AG04449 (cell line): ENCODE data around the gene GPR176.

Experiments
- CTCF ChIA-PET: fragments of 350-600 bp; formaldehyde crosslinking; extraction: SDS; loops from one replicate; lab custom pipeline; 2021; ENCODE audit warnings: antibody characterized with exemption; lab: Yijun Ruan, JAX
- POLR2A ChIA-PET: fragments of 400-600, 350-600 bp; formaldehyde crosslinking; extraction: SDS; loops from one replicate; lab custom pipeline; 2020; ENCODE audit warnings: antibody characterized with exemption, inconsistent platforms; lab: Yijun Ruan, JAX
- DNase-seq: peaks from one replicate; pipeline ENCODE4 v3.0.0-alpha.2; 2010; ENCODE audit warnings: low read depth, low spot score
- H3K4me3 ChIP-seq: 2 replicates; pipeline ENCODE4 v1.5.1; 2011; ENCODE audit warnings: low read depth, mild to moderate bottlenecking, control low read depth, low read length
- TF ChIP-seq, protein P1 (sequence below): IDR thresholded peaks from one replicate; pipeline ENCODE4 v1.5.1; 2011; ENCODE audit warnings: mild to moderate bottlenecking, moderate library complexity, low read length, control low read depth, inconsistent platforms; ENCODE audit not compliant: insufficient read depth; ENCODE audit errors: missing control alignments

GPR176 gene

DNA sequence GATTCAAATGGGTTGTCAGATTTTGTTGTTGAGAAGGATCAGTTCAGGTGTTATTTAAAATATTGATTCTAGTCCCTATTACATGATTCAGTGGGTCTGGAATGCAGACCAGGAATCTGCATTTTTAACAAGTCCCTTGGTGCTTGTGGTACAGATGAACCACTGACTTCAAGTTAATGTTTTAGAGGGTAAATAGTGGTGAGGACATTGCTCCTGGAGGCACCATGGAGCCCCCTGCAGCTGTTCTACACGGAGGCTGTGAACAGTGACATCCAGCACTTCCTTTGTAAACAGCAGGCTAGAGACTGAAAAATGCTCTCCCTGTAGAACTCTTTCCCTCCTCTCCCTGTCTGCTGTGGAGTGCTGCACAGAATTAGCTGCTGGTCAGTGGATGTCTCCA lies 132.6 kb downstream of the GPR176 start:
- POLR2A ChIA-PET, result interaction anchor here (0.7 kb wide), 1 partner anchor 146 kb away, joined by 3 read pairs; no protein-coding TSS in a partner anchor
- DNase-seq, result no peak
- TF ChIP-seq, protein P1, sequence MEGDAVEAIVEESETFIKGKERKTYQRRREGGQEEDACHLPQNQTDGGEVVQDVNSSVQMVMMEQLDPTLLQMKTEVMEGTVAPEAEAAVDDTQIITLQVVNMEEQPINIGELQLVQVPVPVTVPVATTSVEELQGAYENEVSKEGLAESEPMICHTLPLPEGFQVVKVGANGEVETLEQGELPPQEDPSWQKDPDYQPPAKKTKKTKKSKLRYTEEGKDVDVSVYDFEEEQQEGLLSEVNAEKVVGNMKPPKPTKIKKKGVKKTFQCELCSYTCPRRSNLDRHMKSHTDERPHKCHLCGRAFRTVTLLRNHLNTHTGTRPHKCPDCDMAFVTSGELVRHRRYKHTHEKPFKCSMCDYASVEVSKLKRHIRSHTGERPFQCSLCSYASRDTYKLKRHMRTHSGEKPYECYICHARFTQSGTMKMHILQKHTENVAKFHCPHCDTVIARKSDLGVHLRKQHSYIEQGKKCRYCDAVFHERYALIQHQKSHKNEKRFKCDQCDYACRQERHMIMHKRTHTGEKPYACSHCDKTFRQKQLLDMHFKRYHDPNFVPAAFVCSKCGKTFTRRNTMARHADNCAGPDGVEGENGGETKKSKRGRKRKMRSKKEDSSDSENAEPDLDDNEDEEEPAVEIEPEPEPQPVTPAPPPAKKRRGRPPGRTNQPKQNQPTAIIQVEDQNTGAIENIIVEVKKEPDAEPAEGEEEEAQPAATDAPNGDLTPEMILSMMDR, result no peak
- CTCF ChIA-PET, result interaction anchor here (0.9 to 4.1 kb wide), 10 partner anchors 11 to 486 kb away, joined by 3 to 33 read pairs (median 5); no protein-coding TSS in a partner anchor
- no peak overlapping the region for H3K4me3 ChIP-seq

DNA sequence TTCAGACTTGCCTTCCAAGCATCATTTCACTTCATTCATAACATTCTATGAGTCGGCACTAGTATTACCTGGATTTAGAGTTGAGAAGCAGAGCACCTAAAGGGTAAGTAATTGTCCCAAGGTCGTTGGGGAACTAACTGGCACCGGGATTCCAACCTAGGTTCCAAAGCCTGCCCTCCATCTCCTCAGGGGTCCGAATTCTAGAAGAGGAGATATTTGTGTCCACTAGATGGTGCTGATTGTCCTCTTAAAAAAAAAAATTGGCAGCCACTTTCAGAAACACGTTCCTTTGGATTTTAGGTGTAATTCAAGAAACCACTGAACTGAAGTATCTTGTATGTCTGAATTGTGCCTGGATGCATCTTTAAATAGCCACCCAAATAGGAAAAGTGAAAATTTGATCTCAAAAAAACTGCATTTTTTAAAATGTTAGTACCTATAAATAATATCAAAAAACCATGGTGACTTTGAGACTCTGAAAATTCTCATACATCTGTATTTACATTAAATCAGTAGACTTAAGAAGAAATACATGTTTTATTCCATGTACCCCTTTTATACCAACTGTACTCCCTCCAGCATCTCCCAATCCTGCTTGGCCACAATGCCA lies 133.5 kb downstream of the GPR176 start:
- no peak for DNase-seq
- no peak overlapping the region for H3K4me3 ChIP-seq
- ChIA-PET CTCF (interaction anchor here (0.9 to 4.1 kb wide), 13 partner anchors 11 to 488 kb away, joined by 3 to 33 read pairs (median 5); no protein-coding TSS in a partner anchor), POLR2A (no interaction called here)
- TF ChIP-seq, protein P1, result peak; percentile 41

DNA sequence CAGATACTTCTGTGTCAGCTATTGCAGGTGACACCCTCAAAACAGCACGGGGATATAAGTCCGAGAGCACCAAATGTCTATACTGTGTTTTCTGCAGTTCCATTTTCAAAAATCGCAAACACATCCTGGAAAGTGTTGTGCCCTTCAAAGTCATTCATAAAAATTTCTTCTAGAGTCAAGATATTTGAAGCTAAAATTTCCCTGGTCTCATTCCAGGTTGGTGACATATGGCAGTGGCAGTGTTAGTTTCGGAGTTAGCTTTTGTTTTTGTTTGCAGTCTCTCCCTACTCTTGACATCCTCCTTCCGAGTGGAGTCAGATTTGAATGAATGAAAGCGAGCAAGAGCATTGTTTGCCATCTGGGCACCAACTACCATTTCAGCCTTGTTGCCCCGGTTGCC lies 134.2 kb downstream of the GPR176 start:
- ChIA-PET CTCF (interaction anchor here (0.7 to 2.0 kb wide), 18 partner anchors 11 to 492 kb away, joined by 3 to 8 read pairs (median 4); no protein-coding TSS in a partner anchor), POLR2A (no interaction called here)
- DNase-seq, result no peak
- H3K4me3 ChIP-seq, result no peak overlapping the region
- TF ChIP-seq, protein P1, result no peak

DNA sequence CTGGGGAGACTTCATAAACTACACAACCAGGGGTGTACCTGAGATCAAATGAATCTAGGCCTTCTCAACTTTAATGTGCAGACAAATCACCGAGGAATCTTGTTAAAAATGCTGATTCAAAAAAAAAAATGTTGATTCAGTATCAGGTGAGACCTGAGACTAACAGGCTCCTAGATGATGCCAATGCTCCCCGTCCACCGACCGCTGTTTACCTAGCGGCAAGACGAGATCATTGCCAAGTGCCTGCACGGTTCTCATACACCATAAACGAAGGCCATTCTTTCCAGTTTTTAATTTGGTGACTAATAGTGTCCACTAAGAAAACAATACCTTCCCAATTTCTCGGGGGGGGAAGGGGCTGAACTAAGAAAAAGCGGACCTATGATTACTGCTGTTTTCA lies 134.9 kb downstream of the GPR176 start:
- POLR2A ChIA-PET, result no interaction called here
- H3K4me3 ChIP-seq, result no peak overlapping the region
- CTCF ChIA-PET, result interaction anchor here (0.7 to 2.0 kb wide), 18 partner anchors 12 to 1077 kb away, joined by 3 to 8 read pairs (median 4); partner anchors contain the start of gene EIF2AK4
- DNase-seq, result no peak
- TF ChIP-seq, protein P1, result no peak

DNA sequence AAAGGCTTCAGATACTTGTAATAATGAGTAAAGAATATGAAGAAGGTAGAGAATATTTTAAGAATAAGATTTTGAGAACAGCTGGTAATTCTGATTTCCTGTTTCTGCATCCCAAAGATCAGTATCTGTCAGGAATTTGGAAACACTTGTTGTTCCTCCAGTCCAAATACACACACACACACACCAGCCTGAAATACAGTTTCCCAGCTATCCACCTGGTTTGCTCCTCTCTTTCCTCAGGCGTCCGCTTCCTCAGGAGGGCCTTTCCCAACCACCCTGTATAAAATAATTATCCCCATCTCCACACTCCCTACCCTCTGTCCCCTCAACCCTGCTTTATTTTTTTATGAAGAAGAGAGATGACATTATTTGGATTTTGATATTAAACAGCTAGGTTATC lies 135.4 kb downstream of the GPR176 start:
- no peak overlapping the region for H3K4me3 ChIP-seq
- DNase-seq, result no peak
- ChIA-PET POLR2A (no interaction called here), CTCF (interaction anchor here (0.8 to 2.0 kb wide), 10 partner anchors 92 to 1077 kb away, joined by 3 to 8 read pairs (median 4); partner anchors contain the start of gene EIF2AK4)
- TF ChIP-seq, protein P1, result no peak

DNA sequence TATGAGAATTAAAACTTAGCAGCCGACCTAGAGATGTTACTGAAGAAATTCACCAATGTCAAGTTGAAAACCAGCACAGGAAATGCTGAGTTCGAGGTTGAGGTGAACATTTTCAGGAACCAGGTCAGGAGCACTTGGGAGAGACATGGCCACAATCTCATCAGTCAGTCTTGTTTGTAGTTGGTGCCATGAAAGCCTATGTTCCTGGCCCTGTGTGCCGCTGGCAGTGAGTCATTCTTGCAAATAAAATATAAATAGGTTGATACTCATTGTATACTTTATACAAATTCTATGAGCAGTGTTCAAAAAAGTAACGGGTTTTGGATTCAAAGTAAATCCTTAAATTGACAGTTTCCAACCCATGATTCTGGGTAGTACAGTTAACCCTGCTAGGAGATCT lies 135.9 kb downstream of the GPR176 start:
- TF ChIP-seq, protein P1, result no peak
- ChIA-PET CTCF (interaction anchor here (0.8 to 2.1 kb wide), 6 partner anchors 18 to 1076 kb away, joined by 3 to 9 read pairs (median 4); partner anchors contain the start of gene EIF2AK4), POLR2A (no interaction called here)
- DNase-seq, result no peak
- peak overlapping the region; percentile 80 for H3K4me3 ChIP-seq
